ENCODE results near the gene GFAP.

The GFAP gene

DNA sequence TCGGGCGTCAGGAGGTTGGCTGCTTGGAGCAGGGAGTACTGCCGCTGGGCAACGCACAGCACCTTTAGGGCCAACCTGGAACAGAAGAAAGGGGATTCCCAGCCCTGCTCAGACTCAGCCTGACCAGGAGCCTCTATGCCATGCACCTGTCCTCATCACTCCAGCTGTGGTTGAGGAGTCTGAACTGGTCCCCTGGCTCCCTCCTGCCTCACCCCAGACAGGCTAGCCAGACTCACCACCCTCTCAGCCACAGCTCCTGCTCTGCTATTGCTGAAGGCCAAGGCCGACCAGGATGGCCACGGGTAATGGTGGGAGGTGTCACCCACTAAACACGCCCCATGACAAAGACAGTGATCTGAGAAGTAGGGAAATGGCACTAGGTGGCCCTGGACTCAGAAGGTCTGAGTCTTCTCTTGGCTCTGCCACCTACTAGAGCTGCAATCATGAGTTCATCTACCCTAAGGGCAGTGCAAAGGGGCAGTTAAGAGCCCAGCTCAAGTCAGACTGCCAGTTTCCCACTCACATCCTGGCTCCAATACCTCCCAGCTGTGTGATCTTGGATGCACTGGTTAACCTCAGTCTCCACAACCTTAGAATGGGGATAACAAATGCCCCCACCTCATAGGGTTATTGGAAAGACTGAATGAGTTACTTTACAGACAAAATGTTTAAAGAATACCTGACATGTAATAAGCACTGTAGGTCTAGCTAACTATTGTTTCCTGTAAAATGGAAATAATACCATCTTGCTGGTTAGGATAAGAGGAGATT lies 13.8 kb upstream of the GFAP start:
- no peaks in the 10 kb centered on the region for H3K9me3 ChIP-seq (ENCODE audit: severe bottlenecking)
- no peak for DNase-seq
- no peak overlapping the region for H3K27ac ChIP-seq
- peaks cover 93% of the 10 kb centered on the region for H3K36me3 ChIP-seq
- no peak overlapping the region for H3K4me3 ChIP-seq (ENCODE audit: low read depth, low read length)
- TF ChIP-seq, protein P1, sequence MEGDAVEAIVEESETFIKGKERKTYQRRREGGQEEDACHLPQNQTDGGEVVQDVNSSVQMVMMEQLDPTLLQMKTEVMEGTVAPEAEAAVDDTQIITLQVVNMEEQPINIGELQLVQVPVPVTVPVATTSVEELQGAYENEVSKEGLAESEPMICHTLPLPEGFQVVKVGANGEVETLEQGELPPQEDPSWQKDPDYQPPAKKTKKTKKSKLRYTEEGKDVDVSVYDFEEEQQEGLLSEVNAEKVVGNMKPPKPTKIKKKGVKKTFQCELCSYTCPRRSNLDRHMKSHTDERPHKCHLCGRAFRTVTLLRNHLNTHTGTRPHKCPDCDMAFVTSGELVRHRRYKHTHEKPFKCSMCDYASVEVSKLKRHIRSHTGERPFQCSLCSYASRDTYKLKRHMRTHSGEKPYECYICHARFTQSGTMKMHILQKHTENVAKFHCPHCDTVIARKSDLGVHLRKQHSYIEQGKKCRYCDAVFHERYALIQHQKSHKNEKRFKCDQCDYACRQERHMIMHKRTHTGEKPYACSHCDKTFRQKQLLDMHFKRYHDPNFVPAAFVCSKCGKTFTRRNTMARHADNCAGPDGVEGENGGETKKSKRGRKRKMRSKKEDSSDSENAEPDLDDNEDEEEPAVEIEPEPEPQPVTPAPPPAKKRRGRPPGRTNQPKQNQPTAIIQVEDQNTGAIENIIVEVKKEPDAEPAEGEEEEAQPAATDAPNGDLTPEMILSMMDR (IDR thresholded peaks at IDR 0.05; ENCODE audit: low read depth, low read length): no peak
- H3K27me3 ChIP-seq (ENCODE audit: insufficient read depth, low read depth, severe bottlenecking): no peaks in the 10 kb centered on the region

DNA sequence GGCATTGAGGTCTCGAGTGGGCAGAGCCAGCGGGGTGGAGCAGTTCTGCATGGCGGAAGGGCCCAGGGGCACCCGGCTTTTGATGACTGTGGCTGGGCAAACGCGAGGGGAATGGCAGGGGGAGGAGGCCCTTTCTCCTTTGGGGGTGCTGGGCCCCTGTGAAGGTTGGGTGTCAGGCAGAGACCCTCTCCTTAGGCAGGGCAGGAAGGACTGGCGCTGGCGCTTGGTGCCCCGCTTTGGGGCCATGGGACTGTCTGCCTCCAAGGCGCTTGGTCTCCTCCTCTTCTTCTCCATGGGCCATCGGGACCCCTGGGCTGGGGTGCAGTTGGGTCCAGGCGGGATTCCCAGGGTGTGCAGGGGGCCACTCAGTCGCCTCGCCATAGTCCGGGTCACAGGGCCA lies 12.8 kb upstream of the GFAP start:
- H3K4me3 ChIP-seq (ENCODE audit: low read depth, low read length): no peak overlapping the region
- H3K27me3 ChIP-seq (ENCODE audit: insufficient read depth, low read depth, severe bottlenecking): no peaks in the 10 kb centered on the region
- peaks cover 83% of the 10 kb centered on the region for H3K36me3 ChIP-seq
- DNase-seq: no peak
- H3K9me3 ChIP-seq (ENCODE audit: severe bottlenecking): no peaks in the 10 kb centered on the region
- no peak overlapping the region for H3K27ac ChIP-seq
- TF ChIP-seq, protein P1 (IDR thresholded peaks at IDR 0.05; ENCODE audit: low read depth, low read length): no peak

DNA sequence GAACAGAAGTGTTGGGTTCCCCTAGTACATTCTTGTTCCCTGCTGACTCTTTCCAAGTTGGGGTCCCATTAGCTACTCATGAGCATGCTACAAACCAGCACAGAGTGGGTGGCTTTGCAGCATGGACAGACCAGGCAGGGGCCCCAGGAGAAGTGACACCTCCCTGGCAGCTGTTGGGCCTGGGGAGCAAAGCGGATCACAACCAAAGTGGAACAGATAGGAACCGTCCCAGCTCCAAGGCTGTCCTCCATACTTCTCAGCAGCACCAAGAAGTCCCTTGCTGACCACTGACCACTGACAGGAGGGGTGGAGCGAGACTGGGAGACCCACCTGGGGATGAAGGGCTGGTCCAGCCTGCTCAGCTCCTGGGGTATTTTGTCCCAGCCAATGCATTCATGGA lies 12.4 kb upstream of the GFAP start:
- TF ChIP-seq, protein P1 (IDR thresholded peaks at IDR 0.05; ENCODE audit: low read depth, low read length): no peak
- no peaks in the 10 kb centered on the region for H3K27me3 ChIP-seq (ENCODE audit: insufficient read depth, low read depth, severe bottlenecking)
- no peak overlapping the region for H3K27ac ChIP-seq
- H3K36me3 ChIP-seq: peaks cover 79% of the 10 kb centered on the region
- no peak for DNase-seq
- H3K4me3 ChIP-seq (ENCODE audit: low read depth, low read length): no peak overlapping the region
- no peaks in the 10 kb centered on the region for H3K9me3 ChIP-seq (ENCODE audit: severe bottlenecking)

DNA sequence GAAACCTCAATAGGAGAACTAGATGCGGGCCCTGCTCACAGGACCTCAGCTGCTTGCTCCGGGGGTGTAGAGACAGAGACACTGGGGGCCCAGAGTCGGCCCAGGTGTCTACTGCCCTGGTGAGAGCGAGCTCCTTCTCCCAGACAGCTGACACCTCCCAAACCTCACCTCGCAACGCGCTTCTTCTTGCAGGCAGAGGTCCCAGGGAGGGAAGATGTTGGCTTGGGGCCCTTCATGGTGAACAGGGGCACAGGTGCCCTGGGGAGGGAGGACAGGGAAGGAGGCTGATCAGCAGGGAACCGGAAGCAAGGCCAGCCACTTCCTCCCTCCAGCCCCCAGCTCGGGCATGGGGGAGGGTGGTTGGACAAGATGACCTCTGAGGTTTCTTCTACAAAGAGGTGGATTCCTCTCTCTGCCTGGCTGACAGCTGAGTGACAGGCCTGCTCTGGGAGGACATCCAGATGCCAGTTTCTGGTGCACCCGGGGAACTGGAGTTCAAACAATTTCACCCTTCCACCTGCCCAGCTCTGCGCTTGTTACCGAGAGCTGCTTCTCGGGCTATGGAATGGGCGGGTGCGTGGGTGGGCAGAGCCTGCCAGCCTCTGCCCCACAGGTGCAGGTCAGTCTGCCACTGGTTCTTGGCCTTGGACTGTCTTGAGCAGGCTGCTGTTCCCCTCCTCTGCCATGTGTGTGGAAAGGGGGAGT lies 11.7 kb upstream of the GFAP start:
- Histone ChIP-seq H3K4me3 (ENCODE audit: low read depth, low read length) (no peak overlapping the region), H3K27ac (no peak overlapping the region), H3K36me3 (peaks cover 72% of the 10 kb centered on the region), H3K27me3 (ENCODE audit: insufficient read depth, low read depth, severe bottlenecking) (no peaks in the 10 kb centered on the region), H3K9me3 (ENCODE audit: severe bottlenecking) (no peaks in the 10 kb centered on the region)
- DNase-seq: no peak
- TF ChIP-seq, protein P1 (IDR thresholded peaks at IDR 0.05; ENCODE audit: low read depth, low read length): no peak

GRCh38 chr17:44925731-44926697 lies 10.7 kb upstream of the GFAP start:
- Histone ChIP-seq H3K9me3 (ENCODE audit: severe bottlenecking) (no peaks in the 10 kb centered on the region), H3K27ac (no peak overlapping the region), H3K4me3 (ENCODE audit: low read depth, low read length) (no peak overlapping the region), H3K27me3 (ENCODE audit: insufficient read depth, low read depth, severe bottlenecking) (no peaks in the 10 kb centered on the region), H3K36me3 (peaks cover 62% of the 10 kb centered on the region)
- TF ChIP-seq, protein P1 (IDR thresholded peaks at IDR 0.05; ENCODE audit: low read depth, low read length): no peak
- no peak for DNase-seq

Measured in WERI-Rb-1 (cell line).